ENCODE results near the gene HIF1A. TPM values are rescaled to one million over a fixed set of nuclear protein-coding genes. Genes with fewer than 3 reads are reported as not detected.

The HIF1A gene
- total and polyA plus RNA-seq, 10 of the 15 experiments (the other 5 are each of a cell fraction or from before 2014, with no cell fraction given) = 18.3 to 97.0 (median 75.3) TPM

DNA sequence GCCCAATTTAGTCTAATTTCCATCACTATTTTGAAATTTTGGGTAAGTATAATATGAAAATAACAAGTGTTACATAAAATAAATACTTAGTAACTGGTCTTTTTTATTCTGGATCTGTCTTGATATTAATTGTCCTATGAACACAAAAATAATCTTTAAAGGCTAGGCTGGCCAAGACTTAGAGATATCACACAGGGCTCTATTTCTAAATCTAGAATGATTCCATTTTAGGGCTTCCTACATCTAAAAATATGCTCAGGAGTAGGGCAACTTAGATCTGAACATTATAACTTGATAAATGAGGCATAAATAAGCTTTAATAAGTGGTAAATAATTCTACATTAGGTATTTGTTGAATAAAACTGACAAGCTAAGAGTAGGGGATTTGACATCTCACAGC is 43.8 kb downstream of the HIF1A start (continued):
- no peak for TF ChIP-seq POU2F2 (IDR thresholded peaks at IDR 0.05; ENCODE audit: borderline replicate concordance, low read depth, low read length)
- TF ChIP-seq SP1 (IDR thresholded peaks at IDR 0.05; ENCODE audit: low read depth, low read length) = no peak
- TF ChIP-seq, protein P1, sequence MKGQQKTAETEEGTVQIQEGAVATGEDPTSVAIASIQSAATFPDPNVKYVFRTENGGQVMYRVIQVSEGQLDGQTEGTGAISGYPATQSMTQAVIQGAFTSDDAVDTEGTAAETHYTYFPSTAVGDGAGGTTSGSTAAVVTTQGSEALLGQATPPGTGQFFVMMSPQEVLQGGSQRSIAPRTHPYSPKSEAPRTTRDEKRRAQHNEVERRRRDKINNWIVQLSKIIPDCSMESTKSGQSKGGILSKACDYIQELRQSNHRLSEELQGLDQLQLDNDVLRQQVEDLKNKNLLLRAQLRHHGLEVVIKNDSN (IDR thresholded peaks at IDR 0.05; ENCODE audit: borderline replicate concordance, extremely low read length, insufficient read depth, low read depth, low read length) = no peak
- TF ChIP-seq IKZF1 (conservative IDR thresholded peaks at IDR 0.05) = no peak
- no peak for TF ChIP-seq ESRRA (IDR thresholded peaks at IDR 0.05; ENCODE audit: low read length)
- TF ChIP-seq LARP7 (IDR thresholded peaks at IDR 0.05) = no peak

- Histone ChIP-seq H4K20me1 (ENCODE audit: control insufficient read depth, insufficient read depth) (no peaks in the 10 kb centered on the region), H3K9me3 (replicated peaks; ENCODE audit: control insufficient read depth, insufficient read depth, low read length) (no peaks in the 10 kb centered on the region), H3K4me3 (no peak overlapping the region), H2AFZ (ENCODE audit: control insufficient read depth, low read depth, low read length) (no peak overlapping the region), H3K36me3 (ENCODE audit: control insufficient read depth in 2 of 2, insufficient read depth in 2 of 2, low read length in 1 of 2) (peaks cover 6 to 49% of the 10 kb centered on the region in 2 experiments), H3K27ac (ENCODE audit: control insufficient read depth, insufficient read depth) (no peak overlapping the region), H3K9ac (ENCODE audit: control insufficient read depth, insufficient read depth, low read length) (no peak overlapping the region), H3K79me2 (ENCODE audit: control insufficient read depth, insufficient read depth, low read length) (peaks cover 85% of the 10 kb centered on the region), H3K4me2 (ENCODE audit: control insufficient read depth, insufficient read depth) (no peak overlapping the region), H3K4me1 (ENCODE audit: control insufficient read depth, insufficient read depth, low read length) (peaks cover 5% of the 10 kb centered on the region), H3K27me3 (replicated peaks in 1 of 2; ENCODE audit: control insufficient read depth in 2 of 2, insufficient read depth in 2 of 2, low read length in 1 of 2) (no peaks in the 10 kb centered on the region)
- SMC1A ChIA-PET (ENCODE audit: uncharacterized antibody, unreplicated experiment) = interaction anchor here (0.7 to 1.8 kb wide), 14 partner anchors 8 to 267 kb away, joined by 3 to 11 read pairs (median 4); no protein-coding TSS in a partner anchor
- intact Hi-C loops (cut with micrococcal nuclease; ENCODE audit: unreplicated experiment) (loop anchor here (10.0 kb wide), 1 partner anchor 448 kb away; no protein-coding TSS in a partner anchor), in situ Hi-C loops (cut with MboI) (no loop called here)
- FAIRE-seq = no peak
- POLR2A ChIA-PET = interaction anchor here (0.6 to 1.9 kb wide), 4 partner anchors 9 to 160 kb away, joined by 3 to 5 read pairs (median 5); no protein-coding TSS in a partner anchor
- DNase-seq (ENCODE audit: low read depth, low spot score) = no peak
- RAD21 ChIA-PET (ENCODE audit: unreplicated experiment) = interaction anchor here (1.1 to 3.3 kb wide), 7 partner anchors 9 to 189 kb away, joined by 3 to 12 read pairs (median 4); partner anchors contain the start of gene SNAPC1
- no peak for ATAC-seq
- no TSS peak for BruUV-seq (replicated peaks)
- CTCF ChIA-PET = interaction anchor here (0.7 to 3.5 kb wide), 12 partner anchors 10 to 384 kb away, joined by 3 to 15 read pairs (median 6); partner anchors contain the start of gene SNAPC1
- WGBS (ENCODE audit: insufficient coverage, insufficient replicate concordance, low lambda C conversion rate, missing lambda C conversion rate) = 97% methylated on average over 6 of the region's 6 CpGs
- no peak for TF ChIP-seq SMAD1 (IDR thresholded peaks at IDR 0.05; ENCODE audit: low read depth, partially characterized antibody)
- no peak for TF ChIP-seq MTA3 (IDR thresholded peaks at IDR 0.05; ENCODE audit: borderline replicate concordance, low read length)
- no peak for TF ChIP-seq IRF3 (IDR thresholded peaks at IDR 0.05)
- TF ChIP-seq BCL3 (IDR thresholded peaks at IDR 0.05; ENCODE audit: borderline replicate concordance, insufficient read depth, low read depth, low read length, poor library complexity, severe bottlenecking) = no peak
- TF ChIP-seq NFIC (IDR thresholded peaks at IDR 0.05; ENCODE audit: low read depth, low read length) = no peak
- no peak for TF ChIP-seq SPI1 (IDR thresholded peaks at IDR 0.05; ENCODE audit: borderline replicate concordance, insufficient read depth, low read depth, low read length)
- no peak for TF ChIP-seq POLR2AphosphoS2 (IDR thresholded peaks at IDR 0.05; ENCODE audit: low read depth, low read length)
- no peak for TF ChIP-seq LARP7 (IDR thresholded peaks at IDR 0.05)
- no peak for TF ChIP-seq MEF2B (IDR thresholded peaks at IDR 0.05; ENCODE audit: partially characterized antibody, poor library complexity, severe bottlenecking)
- no peak for TF ChIP-seq NFYA (IDR thresholded peaks at IDR 0.05; ENCODE audit: borderline replicate concordance, low read depth, low read length)
- TF ChIP-seq, protein P1 (IDR thresholded peaks at IDR 0.05; ENCODE audit: borderline replicate concordance, extremely low read length, insufficient read depth, low read depth, low read length) = no peak
- no peak for TF ChIP-seq ETV6 (conservative IDR thresholded peaks at IDR 0.05 in 1 of 2, IDR thresholded peaks at IDR 0.05 in 1 of 2; ENCODE audit: borderline replicate concordance in 1 of 2, low read depth in 1 of 2)
Observed at GRCh38 chr14:61742371-61742770, 47.1 kb downstream of the HIF1A start.

Measured in GM12878 (cell line).